ENCODE results near the gene CST7. TPM values are rescaled to one million over a fixed set of nuclear protein-coding genes. Genes with fewer than 3 reads are reported as not detected.

CST7 gene
- total and polyA plus RNA-seq, 8 donors, result 0.44 to 1.2 (median 0.86) TPM; not detected in 3

- no peaks in the 10 kb centered on the region for H3K9me3 ChIP-seq
- H3K27me3 ChIP-seq, result no peaks in the 10 kb centered on the region
- no peaks in the 10 kb centered on the region for H3K4me1 ChIP-seq
- peaks cover 0 to 11% (median 5%) of the 10 kb centered on the region in 3 donors for H3K36me3 ChIP-seq
- 84 to 90% methylated on average over 20 of the region's 20 CpGs for WGBS, 2 donors
- no peak overlapping the region for H3K4me3 ChIP-seq
- TF ChIP-seq CTCF (IDR thresholded peaks at IDR 0.05), result no peak
- ATAC-seq (no peak), FAIRE-seq (no peak), DNase-seq (peak in 2 of 6 donors; percentile 5 to 32)
- intact Hi-C loops (cut with DNase I), result no loop called here
- no peak overlapping the region for H3K27ac ChIP-seq
Observed at GRCh38 chr20:24958506-24959385, 9.7 kb downstream of the CST7 start.

GRCh38 chr20:24959591-24960301 is 10.7 kb downstream of the CST7 start:
- no peak for TF ChIP-seq CTCF (IDR thresholded peaks at IDR 0.05)
- H3K36me3 ChIP-seq, result peaks cover 0 to 19% (median 5%) of the 10 kb centered on the region in 3 donors
- 84 to 89% methylated on average over 14 of the region's 14 CpGs for WGBS, 2 donors
- ATAC-seq, result no peak
- no peak overlapping the region for H3K27ac ChIP-seq
- no peaks in the 10 kb centered on the region for H3K9me3 ChIP-seq
- intact Hi-C loops (cut with DNase I), result no loop called here
- peak in 2 of 6 donors; percentile 6 to 43 for DNase-seq
- H3K4me1 ChIP-seq, result no peaks in the 10 kb centered on the region
- no peaks in the 10 kb centered on the region for H3K27me3 ChIP-seq
- no peak overlapping the region for H3K4me3 ChIP-seq
- FAIRE-seq, result no peak

GRCh38 chr20:24960302-24960801 is 11.3 kb downstream of the CST7 start:
- Histone ChIP-seq H3K27ac (no peak overlapping the region), H3K4me3 (no peak overlapping the region), H3K4me1 (no peaks in the 10 kb centered on the region), H3K36me3 (peaks cover 0 to 20% (median 5%) of the 10 kb centered on the region in 3 donors), H3K9me3 (no peaks in the 10 kb centered on the region), H3K27me3 (no peaks in the 10 kb centered on the region)
- FAIRE-seq, result no peak
- no peak for TF ChIP-seq CTCF (IDR thresholded peaks at IDR 0.05)
- WGBS, 2 donors, result 82 to 94% methylated on average over 10 of the region's 10 CpGs
- peak in 5 of 6 donors; percentile 6 to 75 (median 52) for DNase-seq
- peak in 2 of 4 donors; percentile 30 to 95 for ATAC-seq
- intact Hi-C loops (cut with DNase I), result no loop called here

GRCh38 chr20:24960861-24961260 is 11.8 kb downstream of the CST7 start:
- no peak for FAIRE-seq
- Histone ChIP-seq H3K9me3 (no peaks in the 10 kb centered on the region), H3K36me3 (peaks cover 0 to 25% (median 5%) of the 10 kb centered on the region in 3 donors), H3K4me1 (no peaks in the 10 kb centered on the region), H3K27me3 (no peaks in the 10 kb centered on the region), H3K27ac (no peak overlapping the region), H3K4me3 (no peak overlapping the region)
- ATAC-seq, result peak in 1 of 4 donors; percentile 21
- WGBS, 2 donors, result 51 to 60% methylated on average over 2 of the region's 2 CpGs
- DNase-seq, result no peak
- intact Hi-C loops (cut with DNase I), result no loop called here
- TF ChIP-seq CTCF (IDR thresholded peaks at IDR 0.05), result no peak

Data from pancreas (tissue), 10 donors.